ENCODE results near the gene UQCC3. TPM values are rescaled to one million over a fixed set of nuclear protein-coding genes. Genes with fewer than 3 reads are reported as not detected.
"Not testable (repeated sequence)": the region's sequence is repeated elsewhere in the genome, so short reads cannot be mapped to it uniquely, and the experiment has no call there.

UQCC3 gene
- total and polyA plus RNA-seq, 2 of the 4 experiments (the other 2 are of a cell fraction): 5.7 to 9.7 TPM

DNA sequence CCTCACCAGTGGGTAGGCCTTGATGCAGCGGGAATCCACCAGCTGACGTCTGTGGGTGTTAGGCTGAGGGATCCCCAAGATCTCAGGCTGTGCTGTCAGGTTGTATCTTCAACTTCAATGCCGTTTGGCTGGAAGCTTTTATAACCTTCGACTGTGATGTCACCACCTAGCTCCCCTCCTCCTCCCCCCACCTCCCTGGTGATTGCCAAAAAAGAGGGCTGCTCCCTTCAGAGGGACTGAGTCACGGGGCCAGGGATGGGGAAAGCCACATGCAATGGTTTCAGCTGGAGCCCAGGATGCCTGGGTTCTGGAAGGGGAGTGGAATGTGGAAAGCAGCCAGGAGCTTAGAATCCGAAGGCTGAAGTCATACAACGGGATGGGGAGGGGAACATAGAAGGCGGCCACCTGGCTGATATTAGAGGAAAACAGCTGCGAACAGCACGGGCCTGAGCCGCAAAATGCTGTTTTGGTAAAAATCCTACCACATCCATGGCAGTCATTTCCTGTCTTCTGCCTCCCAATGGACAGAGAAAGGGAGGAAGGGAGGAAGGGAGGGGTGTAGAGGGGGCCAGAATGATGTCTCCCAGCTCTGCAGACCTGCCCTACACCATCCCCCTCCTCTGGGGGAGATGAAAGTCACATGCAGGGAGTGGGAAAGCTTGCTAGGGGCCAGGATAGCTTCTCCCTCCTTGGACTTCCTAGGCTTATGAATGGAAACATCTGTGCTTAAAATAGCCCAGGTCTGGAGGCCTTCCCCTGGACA is 18.1 kb downstream of the UQCC3 start, which contains the start of gene LRRN4CL (continued):
- TF ChIP-seq, protein P1, sequence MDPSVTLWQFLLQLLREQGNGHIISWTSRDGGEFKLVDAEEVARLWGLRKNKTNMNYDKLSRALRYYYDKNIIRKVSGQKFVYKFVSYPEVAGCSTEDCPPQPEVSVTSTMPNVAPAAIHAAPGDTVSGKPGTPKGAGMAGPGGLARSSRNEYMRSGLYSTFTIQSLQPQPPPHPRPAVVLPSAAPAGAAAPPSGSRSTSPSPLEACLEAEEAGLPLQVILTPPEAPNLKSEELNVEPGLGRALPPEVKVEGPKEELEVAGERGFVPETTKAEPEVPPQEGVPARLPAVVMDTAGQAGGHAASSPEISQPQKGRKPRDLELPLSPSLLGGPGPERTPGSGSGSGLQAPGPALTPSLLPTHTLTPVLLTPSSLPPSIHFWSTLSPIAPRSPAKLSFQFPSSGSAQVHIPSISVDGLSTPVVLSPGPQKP (IDR thresholded peaks at IDR 0.05; ENCODE audit: borderline replicate concordance, low read depth, low read length): no peak

DNA sequence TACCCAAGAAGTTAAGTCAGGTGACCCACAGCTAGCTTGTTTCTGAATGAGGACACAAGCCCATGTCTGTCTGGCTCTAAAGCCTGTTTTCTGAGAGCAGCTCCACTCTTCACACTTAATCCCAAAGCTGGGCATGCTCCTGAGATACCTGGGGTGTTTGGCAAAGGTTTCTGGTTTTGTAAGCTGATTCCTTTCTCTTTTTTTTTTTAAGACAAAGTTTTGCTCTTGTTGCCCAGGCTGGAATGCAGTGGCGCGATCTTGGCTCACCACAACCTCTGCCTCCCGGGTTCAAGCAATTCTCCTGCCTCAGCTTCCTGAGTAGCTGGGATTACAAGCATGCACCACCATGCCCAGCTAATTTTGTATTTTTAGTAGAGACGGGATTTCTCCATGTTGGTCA is 22.2 kb downstream of the UQCC3 start:
- dilution Hi-C loops (cut with HindIII; ENCODE audit: low sequenced_read_pairs, unreplicated experiment): not testable (repeated sequence)
- peaks cover 22% of the 10 kb centered on the region for H3K36me3 ChIP-seq (ENCODE audit: control insufficient read depth, insufficient read depth, low read length)

More for the DNA sequence above, 22.2 kb downstream of the UQCC3 start:
- H4K8ac ChIP-seq (ENCODE audit: low read depth in 2 of 2, low read length in 2 of 2); H3K14ac ChIP-seq (replicated peaks; ENCODE audit: low read depth, low read length); H3K4me3 ChIP-seq (ENCODE audit: insufficient read depth, low read depth, low read length); H2AK9ac ChIP-seq (replicated peaks; ENCODE audit: low read depth, low read length, poor library complexity); H3K9me3 ChIP-seq (ENCODE audit: control insufficient read depth, insufficient read depth, low read length); H3K27me3 ChIP-seq (ENCODE audit: control insufficient read depth, insufficient read depth, low read length); H2BK20ac ChIP-seq (ENCODE audit: low read depth, low read length); H3K27ac ChIP-seq (ENCODE audit: insufficient read depth, low read length); H3K79me1 ChIP-seq (ENCODE audit: low read depth in 1 of 2, low read length in 2 of 2); H2AK5ac ChIP-seq (ENCODE audit: low read depth, low read length); H3K23ac ChIP-seq (ENCODE audit: low read depth, low read length); H2BK15ac ChIP-seq (ENCODE audit: low read depth, low read length); DNase-seq; H2AFZ ChIP-seq (replicated peaks; ENCODE audit: low read length, poor library complexity); H3K4me2 ChIP-seq (ENCODE audit: low read depth, low read length); H4K20me1 ChIP-seq (ENCODE audit: insufficient read depth, low read length); H3K9me1 ChIP-seq (ENCODE audit: insufficient read depth, low read length); H3K56ac ChIP-seq (ENCODE audit: extremely low read depth, insufficient read depth, low read length); H3K4ac ChIP-seq (ENCODE audit: low read depth, low read length); H4K5ac ChIP-seq (ENCODE audit: low read depth, low read length); POLR2A ChIA-PET (ENCODE audit: unreplicated experiment); H2BK5ac ChIP-seq (ENCODE audit: low read depth, low read length, poor library complexity, severe bottlenecking); H3K18ac ChIP-seq (ENCODE audit: low read depth, low read length); BruUV-seq (replicated peaks); ATAC-seq (ENCODE audit: low read depth); H2BK120ac ChIP-seq (ENCODE audit: low read depth, low read length); H3K9ac ChIP-seq (ENCODE audit: low read depth, low read length); H3K4me1 ChIP-seq (ENCODE audit: control insufficient read depth, insufficient read depth, low read length); H4K91ac ChIP-seq (ENCODE audit: insufficient read depth, low read depth, low read length): not testable (repeated sequence)
- CTCF ChIA-PET: interaction anchor here (0.9 to 3.0 kb wide), 4 partner anchors 10 to 298 kb away, joined by 4 to 11 read pairs (median 5); no protein-coding TSS in a partner anchor
- WGBS, 2 experiments (ENCODE audit: extremely low coverage in 2 of 2, insufficient read length in 1 of 2): no CpG with 5 or more reads among the region's 4 CpGs
- intact Hi-C loops (cut with micrococcal nuclease): loop anchor here (1.0 to 10.0 kb wide), 4 partner anchors 13 to 313 kb away; partner anchors contain the start of gene TUT1
- in situ Hi-C loops (cut with MboI; ENCODE audit: low sequenced_read_pairs): loop anchor here (10.0 kb wide), 1 partner anchor 299 kb away; no protein-coding TSS in a partner anchor

All from IMR-90 (cell line).